HG03196 (cell line): Measurements from ENCODE around the gene SRCAP.

ENCODE experiments used
- ATAC-seq: cut with Tn5 transposase; IDR thresholded peaks from one replicate; pipeline ENCODE4 v1.9.1; 2021; ENCODE audit not compliant: unreplicated experiment

SRCAP gene

DNA sequence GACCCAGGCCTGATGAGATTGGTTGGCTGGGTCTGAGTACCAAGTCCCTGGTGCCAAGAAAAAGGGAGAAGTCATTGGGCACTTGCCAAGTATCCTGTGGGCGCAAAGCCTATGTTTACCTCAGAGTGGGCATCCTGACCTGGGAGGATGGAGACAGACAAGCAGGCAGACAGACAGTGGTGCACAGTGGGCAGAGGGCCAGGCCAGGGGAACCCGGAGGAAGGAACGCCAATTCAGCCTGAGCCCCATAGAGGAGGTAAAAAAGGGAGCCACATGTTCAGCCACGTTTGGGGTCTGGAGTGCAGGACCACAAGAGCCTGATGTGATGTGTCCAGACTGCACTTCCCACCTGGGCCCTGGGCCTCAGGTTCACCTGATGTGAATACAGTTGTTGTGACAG is 54.6 kb downstream of the SRCAP start:
- ATAC-seq: no peak

DNA sequence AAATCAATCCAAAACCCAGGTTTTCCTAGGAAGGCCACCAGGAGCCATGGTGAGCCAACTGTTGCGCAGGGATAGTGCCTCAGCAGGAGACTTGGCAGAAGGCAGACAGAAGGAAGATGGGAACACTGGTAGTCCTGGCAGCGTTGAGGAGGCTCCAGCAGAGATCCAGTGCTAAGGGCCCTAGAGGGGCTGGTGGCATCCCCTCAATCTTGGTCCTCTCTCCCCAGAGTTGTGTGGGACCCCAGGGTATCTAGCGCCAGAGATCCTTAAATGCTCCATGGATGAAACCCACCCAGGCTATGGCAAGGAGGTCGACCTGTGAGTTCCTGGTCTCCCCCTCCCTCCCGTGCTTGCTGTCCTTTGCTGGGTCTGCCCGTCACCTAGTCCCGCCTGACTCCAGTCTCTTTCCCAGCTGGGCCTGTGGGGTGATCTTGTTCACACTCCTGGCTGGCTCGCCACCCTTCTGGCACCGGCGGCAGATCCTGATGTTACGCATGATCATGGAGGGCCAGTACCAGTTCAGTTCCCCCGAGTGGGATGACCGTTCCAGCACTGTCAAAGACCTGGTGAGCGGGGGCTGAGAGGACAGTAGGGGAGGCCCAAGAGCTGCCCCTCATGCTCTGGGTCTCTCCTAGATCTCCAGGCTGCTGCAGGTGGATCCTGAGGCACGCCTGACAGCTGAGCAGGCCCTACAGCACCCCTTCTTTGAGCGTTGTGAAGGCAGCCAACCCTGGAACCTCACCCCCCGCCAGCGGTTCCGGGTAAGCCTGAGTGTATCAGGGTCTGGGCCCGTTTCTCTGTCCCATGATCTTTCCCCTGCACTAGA is 57.2 kb downstream of the SRCAP start:
- ATAC-seq: no peak

DNA sequence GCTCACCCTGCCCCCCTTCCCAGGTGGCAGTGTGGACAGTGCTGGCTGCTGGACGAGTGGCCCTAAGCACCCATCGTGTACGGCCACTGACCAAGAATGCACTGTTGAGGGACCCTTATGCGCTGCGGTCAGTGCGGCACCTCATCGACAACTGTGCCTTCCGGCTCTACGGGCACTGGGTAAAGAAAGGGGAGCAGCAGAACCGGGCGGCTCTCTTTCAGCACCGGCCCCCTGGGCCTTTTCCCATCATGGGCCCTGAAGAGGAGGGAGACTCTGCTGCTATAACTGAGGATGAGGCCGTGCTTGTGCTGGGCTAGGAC is 57.8 kb downstream of the SRCAP start:
- ATAC-seq: no peak

DNA sequence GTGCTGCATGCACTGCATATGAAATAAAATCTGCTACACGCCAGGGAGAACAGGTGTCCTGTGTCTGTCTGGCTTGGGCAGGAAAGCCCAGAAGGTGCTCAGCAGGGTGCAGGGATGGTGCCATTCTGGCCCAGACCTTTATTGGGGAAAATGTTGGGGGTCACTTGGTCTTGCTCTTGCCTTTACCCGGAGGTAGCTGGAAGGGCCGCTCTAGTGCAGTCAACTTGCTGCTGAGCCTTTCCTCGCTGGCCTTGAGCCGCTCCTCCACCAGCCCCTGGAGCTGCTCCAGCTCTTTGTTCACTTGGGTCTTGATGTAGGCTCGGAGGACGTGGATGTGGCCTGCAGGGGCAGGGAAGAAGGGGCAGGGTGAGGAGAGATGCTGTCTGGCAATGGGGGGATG is 58.3 kb downstream of the SRCAP start:
- no peak for ATAC-seq

DNA sequence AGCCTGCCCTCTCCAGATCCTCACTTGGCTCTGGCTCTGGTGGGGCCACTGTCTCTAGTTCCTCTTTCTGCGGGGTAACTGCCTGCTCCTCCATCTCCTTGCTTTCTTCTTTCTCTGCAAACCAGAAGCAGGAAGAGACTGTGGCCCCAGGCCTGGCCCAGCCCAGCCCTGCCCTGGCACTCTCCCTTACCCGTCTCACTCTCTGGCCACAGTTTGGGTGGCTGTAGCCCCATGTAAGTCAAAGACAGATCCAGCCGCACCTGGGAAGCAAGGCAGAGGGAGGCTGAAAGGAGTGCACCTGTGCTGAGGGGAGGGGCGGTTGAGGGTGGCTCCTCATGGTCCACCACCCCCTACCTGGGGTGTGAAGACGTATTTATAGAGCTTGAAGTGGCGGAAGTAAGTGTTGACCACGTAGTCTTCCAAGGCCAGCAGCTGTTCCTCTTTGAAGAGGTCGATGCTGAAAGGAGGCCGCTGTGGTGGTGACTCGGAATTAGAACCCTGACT is 60.1 kb downstream of the SRCAP start:
- no peak for ATAC-seq

DNA sequence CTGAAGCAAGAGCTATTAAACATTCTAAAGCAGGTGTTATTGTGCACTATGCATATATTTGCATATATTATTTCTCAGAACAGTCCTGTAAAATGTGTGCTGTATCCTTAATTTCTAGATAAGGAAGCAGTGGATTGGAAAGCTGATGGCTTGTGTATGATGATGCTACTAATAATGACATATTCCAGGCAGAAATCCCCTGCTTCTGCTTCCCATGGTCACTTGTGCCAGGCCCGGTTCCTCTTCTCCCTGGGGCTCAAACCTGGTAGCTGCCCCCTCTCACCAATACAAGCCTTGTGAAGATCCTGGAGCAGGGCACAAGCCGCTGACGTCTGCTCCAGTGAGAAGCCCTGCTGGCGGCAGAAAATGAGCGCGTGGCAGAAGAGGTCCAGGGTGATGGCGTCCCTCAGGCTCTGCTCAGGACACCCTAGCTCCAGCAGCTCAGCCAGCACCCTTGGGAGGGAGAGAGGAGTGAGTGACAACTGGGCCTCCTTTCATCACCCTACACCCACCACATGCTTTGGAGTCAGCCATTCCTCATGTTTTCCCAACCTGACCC is 61.1 kb downstream of the SRCAP start:
- ATAC-seq: no peak

DNA sequence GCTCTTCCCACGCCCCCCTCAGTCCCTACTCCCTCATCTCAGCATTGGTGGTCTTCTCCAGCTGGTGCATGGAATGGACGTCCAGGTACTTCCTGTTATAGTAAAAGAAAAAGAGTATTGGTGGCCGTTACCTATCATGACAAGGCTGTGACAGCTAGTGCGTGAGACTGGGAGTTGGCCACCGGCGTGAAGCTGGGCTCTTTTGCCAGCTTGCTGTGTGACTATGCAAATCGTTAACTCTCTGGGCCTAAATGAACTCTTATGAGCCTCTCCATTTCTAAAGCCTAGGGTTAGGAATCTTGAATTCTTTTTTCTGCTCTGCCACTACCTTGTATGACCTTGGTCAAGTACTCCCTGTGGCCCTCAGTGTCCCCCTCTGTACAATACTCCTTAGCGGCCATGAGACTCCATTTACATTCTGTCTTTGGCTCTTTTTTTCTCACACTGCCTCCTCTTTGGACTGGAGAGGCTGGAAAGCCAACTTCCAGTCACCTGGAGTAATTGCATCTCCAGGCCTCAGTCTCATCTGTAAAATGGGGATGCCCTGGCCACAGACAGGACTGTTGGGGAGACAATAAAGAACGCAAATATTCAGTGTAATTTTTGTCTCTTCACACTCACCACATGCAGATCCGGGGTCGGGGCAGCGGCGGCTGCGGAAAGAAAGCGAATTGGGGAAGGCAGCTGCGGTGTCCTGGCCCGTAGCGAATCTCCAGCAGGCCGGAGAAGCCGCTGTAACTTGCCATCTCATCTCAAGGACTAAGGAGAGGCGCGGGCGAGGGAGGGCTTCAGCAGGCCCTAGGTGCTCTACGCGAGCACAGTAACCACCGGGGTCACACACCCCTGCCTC is 61.8 kb downstream of the SRCAP start:
- ATAC-seq: no peak

DNA sequence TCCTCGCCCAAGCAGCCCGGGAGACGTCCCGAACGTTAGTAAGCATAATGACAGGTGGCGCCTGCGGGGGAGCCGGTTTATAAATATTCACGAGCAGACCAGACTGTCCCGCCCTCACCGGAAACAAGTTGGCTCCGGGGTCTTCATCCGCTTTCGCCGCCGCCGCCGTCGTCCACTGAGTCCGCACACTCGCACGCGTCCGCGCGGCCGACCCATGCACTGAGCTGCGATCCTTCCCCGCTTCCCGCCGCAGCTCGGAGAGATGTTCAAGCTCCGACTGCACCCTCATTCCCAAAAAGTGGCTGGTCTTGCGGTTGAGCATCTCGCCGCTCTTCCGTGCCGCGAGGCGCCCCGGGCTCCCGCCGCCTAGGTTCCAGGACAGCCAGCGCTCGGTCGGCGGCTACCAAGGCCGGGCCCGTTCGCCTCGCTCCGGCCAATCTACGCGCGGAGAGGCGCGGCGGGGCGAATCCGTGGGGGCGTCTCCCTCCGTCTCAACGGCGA is 62.5 kb downstream of the SRCAP start:
- peak; percentile 26 for ATAC-seq

DNA sequence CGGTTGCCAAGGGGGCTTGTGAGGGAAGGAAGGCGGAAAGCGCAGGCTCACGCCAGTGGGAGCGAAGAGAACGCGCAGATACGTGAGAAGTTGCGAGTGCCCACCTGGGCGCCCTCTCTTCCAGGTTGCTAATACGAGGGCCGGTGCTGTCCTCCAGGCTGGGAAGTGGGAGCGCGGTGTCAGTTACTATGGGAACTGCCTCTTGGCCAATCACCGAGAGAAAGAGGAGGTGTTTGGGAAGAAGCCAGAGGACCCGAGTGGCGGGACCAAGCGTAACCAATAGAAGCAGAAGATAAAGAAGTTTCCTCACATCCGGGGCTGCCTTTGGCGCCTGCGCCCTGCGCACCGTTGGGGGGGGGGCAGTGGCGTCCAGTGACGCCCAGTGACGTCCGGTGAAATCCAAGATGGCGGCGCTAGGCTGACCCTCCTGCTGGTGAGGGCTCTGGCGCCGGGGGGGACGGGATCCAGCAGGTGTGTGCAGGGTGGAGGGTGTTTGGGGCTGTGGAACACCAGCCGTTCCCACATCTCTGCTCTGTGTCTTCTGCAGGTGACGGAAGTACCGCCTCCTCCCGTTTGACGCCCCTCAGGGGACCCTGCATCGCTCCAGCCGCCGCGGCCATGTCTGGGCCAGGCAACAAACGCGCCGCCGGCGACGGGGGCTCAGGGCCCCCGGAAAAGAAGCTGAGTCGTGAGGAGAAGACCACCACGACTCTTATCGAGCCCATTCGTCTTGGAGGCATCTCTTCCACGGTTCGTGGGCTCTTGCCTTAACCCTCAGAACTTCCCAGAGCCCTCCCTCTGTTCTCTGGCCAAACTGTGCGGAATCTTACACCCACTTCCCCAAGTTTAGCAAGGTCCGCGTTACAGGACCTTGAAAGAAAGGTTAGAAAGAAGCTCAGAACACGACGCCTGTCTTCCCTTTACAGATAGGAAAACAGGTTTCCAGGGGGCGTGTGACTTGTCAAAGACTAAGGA is 63.2 kb downstream of the SRCAP start, which contains the start of the genes CFAP119 and RNF40:
Gene CFAP119 (minus strand): TSS at position 135 of the 975 bp plus-strand sequence. CDS start 314 bp downstream, outside the sequence.
Gene RNF40 (plus strand): TSS at position 395 of the 975 bp plus-strand sequence. CDS start 224 bp downstream, at position 619.
- peak; percentile 84 for ATAC-seq

DNA sequence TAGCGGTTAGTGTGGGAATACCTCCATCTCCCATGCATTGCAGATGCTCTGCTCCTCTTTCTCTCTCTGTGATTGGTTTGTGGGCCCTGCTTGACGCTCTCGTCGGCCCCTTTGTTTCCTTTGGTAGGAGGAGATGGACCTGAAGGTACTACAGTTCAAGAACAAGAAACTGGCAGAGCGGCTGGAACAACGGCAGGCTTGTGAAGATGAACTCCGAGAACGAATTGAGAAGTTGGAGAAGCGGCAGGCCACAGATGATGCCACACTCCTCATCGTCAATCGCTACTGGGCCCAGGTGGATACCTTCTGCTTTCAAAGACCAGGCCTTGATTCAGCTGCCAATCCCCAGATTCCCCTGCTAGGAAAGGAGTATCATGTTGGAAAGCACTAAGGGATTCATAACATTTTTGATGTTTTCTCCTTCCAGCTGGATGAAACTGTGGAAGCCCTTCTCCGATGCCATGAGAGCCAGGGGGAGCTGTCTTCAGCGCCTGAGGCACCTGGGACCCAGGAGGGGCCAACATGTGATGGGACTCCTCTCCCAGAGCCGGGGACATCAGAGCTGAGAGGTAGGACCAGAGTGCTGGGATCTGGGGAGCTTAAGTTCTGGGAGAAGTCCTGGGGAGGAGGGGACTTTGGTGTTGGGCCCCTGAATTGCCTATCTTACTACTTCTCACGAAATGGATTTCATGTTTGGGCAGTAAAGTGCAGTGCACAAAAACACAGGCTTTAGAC is 64.2 kb downstream of the SRCAP start:
- no peak for ATAC-seq

DNA sequence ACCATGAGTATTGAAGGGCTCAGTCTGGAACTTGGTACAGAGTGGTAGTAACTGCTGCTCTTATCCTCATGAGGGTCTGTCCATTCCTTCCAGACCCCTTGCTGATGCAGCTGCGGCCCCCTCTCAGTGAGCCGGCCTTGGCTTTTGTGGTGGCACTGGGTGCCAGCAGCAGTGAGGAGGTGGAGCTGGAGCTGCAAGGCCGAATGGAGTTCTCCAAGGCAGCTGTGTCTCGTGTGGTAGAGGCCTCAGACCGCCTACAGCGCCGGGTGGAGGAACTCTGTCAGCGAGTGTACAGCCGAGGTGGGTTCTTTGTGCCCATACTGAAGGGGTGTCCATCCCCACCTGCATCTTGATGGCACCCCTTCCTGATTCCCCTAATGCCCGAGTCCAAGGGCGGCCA is 65.1 kb downstream of the SRCAP start:
- no peak for ATAC-seq

DNA sequence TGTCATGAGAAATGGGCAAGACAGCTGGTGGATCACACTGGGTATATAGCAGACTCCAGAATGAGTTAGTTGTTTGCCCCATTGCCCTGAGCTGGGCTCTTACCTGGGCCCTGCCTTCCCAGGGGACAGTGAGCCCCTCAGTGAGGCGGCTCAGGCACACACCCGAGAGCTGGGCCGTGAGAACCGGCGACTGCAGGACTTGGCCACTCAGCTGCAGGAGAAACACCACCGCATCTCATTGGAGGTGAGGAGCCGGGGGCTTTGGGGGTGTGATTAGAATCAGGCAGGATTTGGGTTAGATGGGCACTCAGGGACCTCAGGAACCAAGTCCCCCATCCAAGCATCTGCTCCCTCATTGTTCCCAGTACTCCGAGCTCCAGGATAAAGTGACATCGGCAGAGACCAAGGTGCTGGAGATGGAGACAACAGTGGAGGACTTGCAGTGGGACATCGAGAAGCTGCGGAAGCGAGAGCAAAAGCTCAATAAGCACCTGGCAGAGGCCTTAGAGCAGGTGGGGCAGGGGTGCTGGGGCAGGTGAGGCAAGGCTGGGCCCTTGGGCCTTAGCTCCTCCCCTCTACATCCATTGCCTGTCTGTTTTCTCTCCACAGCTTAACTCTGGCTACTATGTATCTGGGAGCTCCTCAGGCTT is 66.0 kb downstream of the SRCAP start:
- no peak for ATAC-seq

DNA sequence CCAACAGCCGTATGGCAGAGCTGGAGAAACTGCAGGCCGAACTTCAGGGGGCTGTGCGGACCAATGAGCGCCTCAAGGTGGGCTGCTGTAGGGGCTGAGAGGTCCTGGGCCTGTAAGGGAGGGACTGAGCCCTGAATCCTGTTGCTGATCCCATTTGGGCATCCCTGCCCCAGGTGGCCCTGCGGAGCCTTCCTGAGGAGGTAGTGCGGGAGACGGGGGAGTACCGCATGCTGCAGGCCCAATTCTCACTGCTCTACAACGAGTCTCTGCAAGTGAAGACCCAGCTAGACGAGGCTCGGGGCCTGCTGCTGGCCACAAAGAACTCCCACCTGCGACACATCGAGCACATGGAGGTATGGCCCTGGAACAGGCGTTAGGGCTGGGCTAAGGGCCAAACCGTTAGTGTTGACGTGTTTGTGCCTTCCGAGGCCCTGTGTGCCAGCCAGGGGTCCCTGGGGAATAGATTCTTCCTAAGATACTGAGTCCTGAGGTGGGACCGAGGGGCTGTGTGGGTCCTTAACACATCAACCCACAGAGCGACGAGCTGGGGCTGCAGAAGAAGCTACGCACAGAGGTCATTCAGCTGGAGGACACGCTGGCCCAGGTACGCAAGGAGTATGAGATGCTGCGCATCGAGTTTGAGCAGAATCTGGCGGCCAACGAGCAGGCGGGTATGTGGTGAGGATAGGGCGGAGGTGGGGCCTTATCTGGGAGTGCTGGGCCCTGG is 67.4 kb downstream of the SRCAP start:
- no peak for ATAC-seq

DNA sequence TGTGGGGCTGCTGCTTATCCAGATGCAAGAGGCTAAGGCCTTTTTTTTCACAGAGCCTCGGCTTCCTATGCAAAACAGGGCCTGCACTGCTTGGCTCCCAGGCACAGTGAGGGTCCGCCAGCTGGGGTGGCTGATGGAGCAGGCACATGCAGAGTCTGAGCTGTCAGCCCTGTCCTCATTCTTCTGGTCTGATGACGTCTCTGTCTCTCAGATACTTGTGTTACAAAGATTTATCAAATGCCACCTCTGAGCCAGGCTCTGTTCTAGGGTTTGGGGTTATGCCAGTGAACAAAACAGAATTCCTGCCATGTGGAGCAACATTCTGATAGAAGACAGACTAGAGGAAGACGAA is 67.9 kb downstream of the SRCAP start:
- ATAC-seq: no peak

DNA sequence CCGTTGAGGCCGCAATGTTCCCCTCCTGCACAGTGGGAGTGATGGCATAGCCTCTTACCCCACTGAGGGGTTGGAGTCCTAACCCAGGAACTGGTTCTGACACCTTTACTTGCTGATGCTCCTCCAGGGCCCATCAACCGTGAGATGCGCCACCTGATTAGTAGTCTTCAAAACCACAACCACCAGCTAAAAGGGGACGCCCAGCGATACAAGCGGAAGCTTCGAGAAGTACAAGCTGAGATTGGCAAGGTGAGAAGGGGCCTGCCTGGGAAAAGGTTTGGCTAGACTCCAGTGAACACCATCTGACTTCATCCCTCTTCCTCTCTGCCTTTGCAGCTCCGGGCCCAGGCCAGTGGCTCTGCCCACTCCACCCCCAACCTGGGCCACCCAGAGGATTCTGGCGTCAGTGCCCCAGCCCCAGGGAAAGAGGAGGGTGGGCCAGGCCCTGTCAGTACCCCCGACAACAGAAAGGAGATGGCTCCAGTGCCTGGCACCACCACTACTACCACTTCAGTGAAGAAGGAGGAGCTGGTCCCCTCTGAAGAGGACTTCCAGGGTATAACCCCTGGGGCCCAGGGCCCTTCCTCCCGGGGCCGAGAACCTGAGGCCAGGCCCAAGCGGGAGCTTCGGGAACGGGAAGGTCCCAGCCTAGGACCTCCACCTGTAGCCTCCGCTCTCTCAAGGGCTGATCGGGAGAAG is 68.9 kb downstream of the SRCAP start:
- ATAC-seq: no peak

DNA sequence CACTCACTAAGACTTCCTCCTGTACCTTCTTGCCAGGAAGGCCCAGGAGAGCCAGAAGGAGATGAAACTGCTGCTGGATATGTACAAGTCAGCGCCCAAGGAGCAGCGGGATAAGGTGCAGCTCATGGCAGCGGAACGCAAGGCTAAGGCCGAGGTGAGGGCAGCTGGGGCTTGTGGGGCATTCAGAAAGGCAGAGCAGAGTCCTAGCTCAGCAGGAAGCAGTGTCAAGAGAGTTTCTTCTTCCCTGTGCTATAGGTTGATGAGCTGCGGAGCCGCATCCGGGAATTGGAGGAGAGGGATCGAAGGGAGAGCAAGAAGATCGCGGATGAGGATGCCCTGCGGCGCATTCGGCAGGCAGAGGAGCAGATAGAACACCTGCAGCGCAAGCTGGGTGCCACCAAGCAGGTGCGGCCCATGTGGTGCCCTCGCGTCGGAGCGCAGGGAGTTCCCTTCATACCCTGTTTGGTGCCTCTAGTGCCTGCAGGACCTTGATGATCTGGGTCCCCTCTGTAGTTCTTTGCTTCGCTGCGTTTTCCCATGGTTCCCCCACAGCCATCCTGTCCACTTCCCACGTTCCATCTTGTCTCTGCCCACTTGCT is 69.7 kb downstream of the SRCAP start:
- no peak for ATAC-seq

DNA sequence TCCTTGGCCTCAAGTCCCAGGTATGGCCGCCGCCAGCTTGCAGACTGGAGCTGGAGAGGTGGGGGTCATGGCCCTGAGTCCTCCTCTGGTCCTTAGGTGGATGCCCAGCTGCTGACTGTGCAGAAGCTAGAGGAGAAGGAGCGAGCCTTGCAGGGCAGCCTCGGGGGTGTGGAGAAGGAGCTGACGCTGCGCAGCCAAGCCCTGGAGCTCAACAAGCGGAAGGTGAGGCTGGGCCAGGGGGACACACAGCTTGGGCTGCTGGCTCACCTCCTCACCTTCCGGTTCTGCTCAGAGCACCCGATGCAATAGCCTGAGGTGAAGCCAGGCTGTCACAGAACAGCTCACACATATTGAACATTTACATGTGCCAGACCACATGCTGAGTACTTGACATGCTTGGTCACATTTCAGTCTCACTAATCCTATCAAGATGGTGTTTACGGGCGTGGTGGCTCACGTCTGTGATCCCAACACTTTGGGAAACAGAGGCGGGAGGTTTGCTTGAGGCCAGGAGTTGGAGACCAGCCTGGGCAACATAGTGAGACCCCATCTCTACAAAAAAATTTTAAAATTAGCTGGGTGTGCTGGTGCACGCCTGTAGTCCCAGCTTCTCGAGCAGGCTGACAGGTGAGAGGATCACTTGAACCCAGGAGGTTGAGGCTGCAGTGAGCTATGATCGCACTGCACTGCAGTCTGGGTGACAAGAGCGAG is 70.6 kb downstream of the SRCAP start:
- ATAC-seq: no peak
